ENCODE data around the gene CAMTA1.

- no peak for TF ChIP-seq EZH2phosphoT487 (IDR thresholded peaks at IDR 0.05; ENCODE audit: borderline replicate concordance, low read depth)
- no peak for TF ChIP-seq USF2 (IDR thresholded peaks at IDR 0.05; ENCODE audit: borderline replicate concordance, low read depth, low read length)
- TF ChIP-seq FOSL2 (IDR thresholded peaks at IDR 0.05; ENCODE audit: borderline replicate concordance, low read depth) = no peak
- TF ChIP-seq PBX3 (IDR thresholded peaks at IDR 0.05) = no peak
- TF ChIP-seq, protein P1, sequence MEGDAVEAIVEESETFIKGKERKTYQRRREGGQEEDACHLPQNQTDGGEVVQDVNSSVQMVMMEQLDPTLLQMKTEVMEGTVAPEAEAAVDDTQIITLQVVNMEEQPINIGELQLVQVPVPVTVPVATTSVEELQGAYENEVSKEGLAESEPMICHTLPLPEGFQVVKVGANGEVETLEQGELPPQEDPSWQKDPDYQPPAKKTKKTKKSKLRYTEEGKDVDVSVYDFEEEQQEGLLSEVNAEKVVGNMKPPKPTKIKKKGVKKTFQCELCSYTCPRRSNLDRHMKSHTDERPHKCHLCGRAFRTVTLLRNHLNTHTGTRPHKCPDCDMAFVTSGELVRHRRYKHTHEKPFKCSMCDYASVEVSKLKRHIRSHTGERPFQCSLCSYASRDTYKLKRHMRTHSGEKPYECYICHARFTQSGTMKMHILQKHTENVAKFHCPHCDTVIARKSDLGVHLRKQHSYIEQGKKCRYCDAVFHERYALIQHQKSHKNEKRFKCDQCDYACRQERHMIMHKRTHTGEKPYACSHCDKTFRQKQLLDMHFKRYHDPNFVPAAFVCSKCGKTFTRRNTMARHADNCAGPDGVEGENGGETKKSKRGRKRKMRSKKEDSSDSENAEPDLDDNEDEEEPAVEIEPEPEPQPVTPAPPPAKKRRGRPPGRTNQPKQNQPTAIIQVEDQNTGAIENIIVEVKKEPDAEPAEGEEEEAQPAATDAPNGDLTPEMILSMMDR (IDR thresholded peaks at IDR 0.05) = no peak
- TF ChIP-seq RAD21 (IDR thresholded peaks at IDR 0.05; ENCODE audit: low read length) = no peak
- TF ChIP-seq, protein P2, sequence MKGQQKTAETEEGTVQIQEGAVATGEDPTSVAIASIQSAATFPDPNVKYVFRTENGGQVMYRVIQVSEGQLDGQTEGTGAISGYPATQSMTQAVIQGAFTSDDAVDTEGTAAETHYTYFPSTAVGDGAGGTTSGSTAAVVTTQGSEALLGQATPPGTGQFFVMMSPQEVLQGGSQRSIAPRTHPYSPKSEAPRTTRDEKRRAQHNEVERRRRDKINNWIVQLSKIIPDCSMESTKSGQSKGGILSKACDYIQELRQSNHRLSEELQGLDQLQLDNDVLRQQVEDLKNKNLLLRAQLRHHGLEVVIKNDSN (IDR thresholded peaks at IDR 0.05; ENCODE audit: borderline replicate concordance, low read depth) = no peak
- TF ChIP-seq MAX (IDR thresholded peaks at IDR 0.05; ENCODE audit: low read depth) = no peak
- TF ChIP-seq TEAD4 (IDR thresholded peaks at IDR 0.05; ENCODE audit: borderline replicate concordance, insufficient read depth) = no peak
- no peak for TF ChIP-seq ELF1 (IDR thresholded peaks at IDR 0.05)
Observed at GRCh38 chr1:6917067-6917466, 131.8 kb downstream of the CAMTA1 start.
